GM12892 (cell line): ENCODE data around the gene PNMT.

Source experiments
- POLR2A ChIP-seq: IDR thresholded peaks from 2 replicates; pipeline ENCODE4 v1.6.1; 2011; ENCODE audit warnings: low read depth, low read length, control low read depth
- POLR2AphosphoS5 ChIP-seq: IDR thresholded peaks from 2 replicates; pipeline ENCODE4 v1.6.1; 2011; ENCODE audit warnings: low read depth, low read length, control low read depth
- TAF1 ChIP-seq: IDR thresholded peaks from 2 replicates; pipeline ENCODE4 v1.6.1; 2011; ENCODE audit warnings: low read depth, mild to moderate bottlenecking, control low read depth, low read length, borderline replicate concordance

DNA sequence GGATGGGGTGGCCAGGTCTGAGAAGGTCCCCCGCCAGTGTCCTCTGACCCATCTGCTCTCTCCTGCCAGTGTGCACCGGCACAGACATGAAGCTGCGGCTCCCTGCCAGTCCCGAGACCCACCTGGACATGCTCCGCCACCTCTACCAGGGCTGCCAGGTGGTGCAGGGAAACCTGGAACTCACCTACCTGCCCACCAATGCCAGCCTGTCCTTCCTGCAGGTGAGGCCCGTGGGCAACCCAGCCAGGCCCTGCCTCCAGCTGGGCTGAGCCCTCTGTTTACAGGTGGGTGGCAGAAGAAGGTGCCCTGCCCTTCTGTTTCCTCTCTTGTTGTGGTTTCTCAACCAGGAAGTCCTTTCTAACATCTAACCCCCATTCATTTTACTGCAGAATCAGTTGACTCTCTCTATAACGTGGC is 38.7 kb downstream of the PNMT start:
- TF ChIP-seq TAF1 (no peak), POLR2A (no peak), POLR2AphosphoS5 (no peak)
